Heart left ventricle (tissue), 13 donors: ENCODE data around the gene IFITM2.

Source experiments
- CTCF ChIP-seq, 12 donors: fragments of 200-600 bp; sonication (generic) in 4 of 12; IDR thresholded peaks; one replicate each; pipeline versions ENCODE4 v1.5.0 to v1.8.0; 2018 to 2022; ENCODE audit warnings: antibody characterized with exemption in 12 of 12, mild to moderate bottlenecking in 5 of 12
- POLR2A ChIP-seq, 2 donors: fragments of 450-650 bp; IDR thresholded peaks; one replicate each; pipeline ENCODE4 v1.6.1; 2017; ENCODE audit warnings: antibody characterized with exemption in 2 of 2, mild to moderate bottlenecking in 2 of 2, moderate library complexity in 2 of 2
- donor health status: ischemic (EF 13 %, LVEDD 7.1; RV severe dilation, severe dysfunction).
- donor health status: DM: no; HTN: yes; CAD: no.
- donor health status: DM: no; HTN: no; CAD: no.
- donor health status: ischemic (EF 25% LVEDD 6.9; RV normal size, moderate dysfunction).
- donor health status: ischemic (EF 25% LVEDD 5.7; RV mildly dilated, moderate dysfunction).
- donor health status: ischemic (EF 35%, LVEDD 5.7; RV mildly dilated, moderate dysfunction).
- donor health status: nonischemic (EF 11% LVEDD 7.7; RV severe dilation, severe dysfunction).
- donor health status: DM: yes; HTN: yes; CAD: no.
- donor health status: PGD.
- donor health status: ischemic (EF 29% LVEDD 5.4; RV normal size, mild dysfunction).
- donor health status: nonischemic (EF 23%, LVEDD 6.1; RV moderate dilation, normal function).

GRCh38 chr11:344836-345578, 37.4 kb downstream of the IFITM2 start:
- TF ChIP-seq CTCF (IDR thresholded peaks at IDR 0.05) (no peak), POLR2A (IDR thresholded peaks at IDR 0.05) (no peak)
